Neuron (in vitro differentiated cells): ENCODE data around the gene PIK3R6.

Source experiments
- H2AFZ ChIP-seq: one replicate; pipeline ENCODE4 v1.6.1; 2013; ENCODE audit warnings: low read depth, mild to moderate bottlenecking, inconsistent platforms, low read length, moderate library complexity
- H3K27me3 ChIP-seq: one replicate; pipeline ENCODE4 v1.6.1; 2013; ENCODE audit warnings: low read length; ENCODE audit not compliant: insufficient read depth
- H3K36me3 ChIP-seq: one replicate; pipeline ENCODE4 v1.6.1; 2013; ENCODE audit warnings: low read length; ENCODE audit not compliant: insufficient read depth
- H3K4me1 ChIP-seq: one replicate; pipeline ENCODE4 v1.6.1; 2013; ENCODE audit warnings: low read length; ENCODE audit not compliant: insufficient read depth
- H3K4me3 ChIP-seq: 2 replicates; pipeline ENCODE4 v1.5.1; 2013; ENCODE audit warnings: mild to moderate bottlenecking, low read length, moderate library complexity
- H3K9me3 ChIP-seq: one replicate; pipeline ENCODE4 v1.6.1; 2013; ENCODE audit warnings: low read length

Gene PIK3R6

GRCh38 chr17:8758137-8758596 is 109.3 kb downstream of the PIK3R6 start, which contains the start of gene SPDYE4:
SPDYE4 (minus strand) TSS chr17:8758546; CDS start chr17:8758382, 164 bp downstream.
- no peaks in the 10 kb centered on the region for H3K4me1 ChIP-seq
- H3K27me3 ChIP-seq: peaks cover 15% of the 10 kb centered on the region
- no peaks in the 10 kb centered on the region for H3K36me3 ChIP-seq
- H3K9me3 ChIP-seq: peaks cover 3% of the 10 kb centered on the region
- no peak within 1 kb of the TSS for H2AFZ ChIP-seq
- no peak within 1 kb of the TSS for H3K4me3 ChIP-seq

GRCh38 chr17:8757189-8757588 is 110.3 kb downstream of the PIK3R6 start:
- H3K9me3 ChIP-seq: peaks cover 3% of the 10 kb centered on the region
- no peak overlapping the region for H3K4me3 ChIP-seq
- no peaks in the 10 kb centered on the region for H3K4me1 ChIP-seq
- H2AFZ ChIP-seq: no peak overlapping the region
- H3K27me3 ChIP-seq: peaks cover 15% of the 10 kb centered on the region
- no peaks in the 10 kb centered on the region for H3K36me3 ChIP-seq

- Histone ChIP-seq H3K9me3 (peaks cover 3% of the 10 kb centered on the region), H3K4me1 (no peaks in the 10 kb centered on the region), H3K4me3 (no peak overlapping the region), H2AFZ (no peak overlapping the region), H3K36me3 (no peaks in the 10 kb centered on the region), H3K27me3 (peaks cover 15% of the 10 kb centered on the region)
Measured at GRCh38 chr17:8755590-8756255, 111.8 kb downstream of the PIK3R6 start.

- Histone ChIP-seq H3K4me1 (no peaks in the 10 kb centered on the region), H3K4me3 (no peak overlapping the region), H3K9me3 (peaks cover 3% of the 10 kb centered on the region), H3K27me3 (peaks cover 13% of the 10 kb centered on the region), H2AFZ (no peak overlapping the region), H3K36me3 (no peaks in the 10 kb centered on the region)
Measured at GRCh38 chr17:8754890-8755289, 112.6 kb downstream of the PIK3R6 start.

GRCh38 chr17:8753976-8754440 is 113.5 kb downstream of the PIK3R6 start:
- no peak overlapping the region for H2AFZ ChIP-seq
- no peaks in the 10 kb centered on the region for H3K36me3 ChIP-seq

GRCh38 chr17:8753136-8753975 is 114.1 kb downstream of the PIK3R6 start:
- Histone ChIP-seq H3K4me3 (no peak overlapping the region), H3K27me3 (peaks cover 10% of the 10 kb centered on the region), H3K9me3 (peaks cover 3% of the 10 kb centered on the region), H2AFZ (no peak overlapping the region), H3K36me3 (no peaks in the 10 kb centered on the region), H3K4me1 (no peaks in the 10 kb centered on the region)

More at GRCh38 chr17:8753976-8754440, 113.5 kb downstream of the PIK3R6 start:
- H3K9me3 ChIP-seq: peaks cover 3% of the 10 kb centered on the region
- H3K27me3 ChIP-seq: peaks cover 10% of the 10 kb centered on the region
- no peak overlapping the region for H3K4me3 ChIP-seq
- H3K4me1 ChIP-seq: no peaks in the 10 kb centered on the region
